PC-3 (cell line): ENCODE results near the gene SESN1. TPM values are rescaled to one million over a fixed set of nuclear protein-coding genes. Genes with fewer than 3 reads are reported as not detected.
A peak's percentile ranks its signal among the peaks of the same experiment; 100 is the strongest.

Source experiments
- ATAC-seq: fragments of 200-7000 bp; cut with Tn5 transposase; 2 replicates; pipeline ENCODE4 v1.9.1; 2020; ENCODE audit warnings: mild to moderate bottlenecking, moderate library complexity
- BruUV-seq: library from RNA; stranded (reverse); fragments of 400-500 nt; replicated peaks from 2 replicates; lab custom pipeline; 2021; lab: Mats Ljungman, UMichigan
- CTCF ChIA-PET: fragments of 300-600 bp; sonication (Branson Sonifier 250); formaldehyde crosslinking; loops from one replicate; lab custom pipeline; 2022; ENCODE audit warnings: antibody characterized with exemption; lab: Charles Lee
- POLR2A ChIA-PET: fragments of 300-600 bp; sonication (Branson Sonifier 250); formaldehyde crosslinking; loops from one replicate; lab custom pipeline; 2022; ENCODE audit warnings: antibody characterized with exemption; ENCODE audit not compliant: unreplicated experiment; lab: Charles Lee
- DNase-seq: peaks from one replicate; pipeline ENCODE4 v3.0.0-alpha.2; 2015
- H2AFZ ChIP-seq: fragments of 300-600 bp; sonication (generic); 2 replicates; pipeline ENCODE4 v1.6.0; 2016; ENCODE audit warnings: antibody characterized with exemption, low read length
- H3F3A ChIP-seq: fragments of 300-600 bp; sonication (generic); one replicate; pipeline ENCODE4 v1.6.0; 2017; ENCODE audit warnings: antibody characterized with exemption, low read length, control low read depth, mild to moderate bottlenecking; ENCODE audit not compliant: unreplicated experiment
- H3K27ac ChIP-seq: fragments of 300-600 bp; sonication (generic); 2 replicates; pipeline ENCODE4 v1.5.1; 2016; ENCODE audit warnings: mild to moderate bottlenecking, low read length
- H3K27me3 ChIP-seq: fragments of 300-600 bp; sonication (generic); 2 replicates; pipeline ENCODE4 v1.6.1; 2016; ENCODE audit warnings: low read length, mixed read lengths
- H3K36me3 ChIP-seq: fragments of 300-600 bp; sonication (generic); 2 replicates; pipeline ENCODE4 v1.6.1; 2016; ENCODE audit warnings: low read depth, mixed run types, low read length, mixed read lengths
- H3K4me1 ChIP-seq: fragments of 300-600 bp; sonication (generic); 2 replicates; pipeline ENCODE4 v1.5.1; 2016; ENCODE audit warnings: low read length; ENCODE audit not compliant: insufficient read depth
- H3K4me2 ChIP-seq: fragments of 300-600 bp; sonication (generic); 2 replicates; pipeline ENCODE4 v1.6.0; 2016; ENCODE audit warnings: low read length
- H3K4me3 ChIP-seq: fragments of 300-600 bp; sonication (generic); 2 replicates; pipeline ENCODE4 v1.5.1; 2016; ENCODE audit warnings: mild to moderate bottlenecking, low read length, mixed read lengths
- H3K79me2 ChIP-seq: fragments of 300-600 bp; sonication (generic); 2 replicates; pipeline ENCODE4 v1.6.1; 2017; ENCODE audit warnings: low read length, mixed read lengths
- H3K9ac ChIP-seq: fragments of 300-600 bp; sonication (generic); 2 replicates; pipeline ENCODE4 v1.6.0; 2016; ENCODE audit warnings: mild to moderate bottlenecking, low read length
- H3K9me2 ChIP-seq: fragments of 300-600 bp; sonication (generic); replicated peaks from 2 replicates; pipeline ENCODE4 v1.6.1; 2016; ENCODE audit warnings: mixed run types, low read length, mixed read lengths
- H3K9me3 ChIP-seq: fragments of 300-600 bp; sonication (generic); 2 replicates; pipeline ENCODE4 v1.6.1; 2016; ENCODE audit warnings: low read length, mixed read lengths
- H4K20me1 ChIP-seq: fragments of 300-600 bp; sonication (generic); 2 replicates; pipeline ENCODE4 v1.6.1; 2016; ENCODE audit warnings: low read length, mixed read lengths
- EZH2 ChIP-seq: fragments of 300-600 bp; sonication (generic); IDR thresholded peaks from one replicate; pipeline ENCODE4 v1.6.1; 2017; ENCODE audit warnings: antibody characterized with exemption, mild to moderate bottlenecking, low read length; ENCODE audit not compliant: unreplicated experiment
- EZH2phosphoT487 ChIP-seq: fragments of 300-600 bp; sonication (generic); IDR thresholded peaks from 2 replicates; pipeline ENCODE4 v1.6.1; 2018; ENCODE audit warnings: mild to moderate bottlenecking, antibody characterized with exemption, low read length, borderline replicate concordance
- intact Hi-C: fragments of 100-400 bp; cut with micrococcal nuclease; formaldehyde crosslinking; loops from 2 replicates; pipeline ENCODE4 v1.9.0; 2023
- total RNA-seq: library from RNA; depleted of rRNA; stranded (reverse); fragments of >200 nt; gene quantifications from 2 replicates; pipeline ENCODE4 v1.2.3, GENCODE V29; 2014
- TF ChIP-seq, protein P1 (sequence below): fragments of 300-600 bp; sonication (generic); conservative IDR thresholded peaks from 2 replicates; pipeline ENCODE4 v1.5.1; 2017; ENCODE audit warnings: antibody characterized with exemption, low read depth, mild to moderate bottlenecking, low read length

Gene SESN1
- total RNA-seq, 1 experiment from 2014 or later, result 3.4 TPM

DNA sequence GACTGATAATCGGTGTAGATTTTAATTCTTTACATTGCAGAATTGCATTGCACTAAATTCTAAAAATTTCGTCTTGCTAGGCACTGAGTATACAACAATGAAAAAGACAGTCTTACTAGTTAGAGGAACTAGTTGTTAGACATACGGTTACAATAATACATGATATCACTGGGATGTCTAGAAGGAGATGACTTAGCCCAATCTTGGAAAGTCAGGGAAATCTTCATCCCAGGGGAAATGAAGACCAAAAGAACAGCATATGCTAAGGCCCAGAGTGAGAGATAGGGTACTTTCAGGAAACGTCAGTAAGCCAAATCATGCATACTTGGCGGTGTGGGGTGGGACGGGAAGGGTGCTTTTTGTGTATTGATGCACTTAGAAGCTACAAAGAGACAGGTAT, 1.6 kb upstream of the SESN1 start:
- peaks cover 61% of the 10 kb centered on the region for H3K79me2 ChIP-seq
- peaks cover 13% of the 10 kb centered on the region; the same call in 1 of the 2 replicates for H3K4me1 ChIP-seq
- ATAC-seq (no peak), DNase-seq (no peak)
- no peak overlapping the region; the same call in 1 of the 2 replicates for H2AFZ ChIP-seq
- peak overlapping the region; percentile 91 for H3K4me3 ChIP-seq
- H3K9me3 ChIP-seq, result no peaks in the 10 kb centered on the region
- CTCF ChIA-PET, result no interaction called here
- intact Hi-C loops, result no loop called here
- TF ChIP-seq EZH2phosphoT487 (no peak), EZH2 (no peak)
- TF ChIP-seq, protein P1, sequence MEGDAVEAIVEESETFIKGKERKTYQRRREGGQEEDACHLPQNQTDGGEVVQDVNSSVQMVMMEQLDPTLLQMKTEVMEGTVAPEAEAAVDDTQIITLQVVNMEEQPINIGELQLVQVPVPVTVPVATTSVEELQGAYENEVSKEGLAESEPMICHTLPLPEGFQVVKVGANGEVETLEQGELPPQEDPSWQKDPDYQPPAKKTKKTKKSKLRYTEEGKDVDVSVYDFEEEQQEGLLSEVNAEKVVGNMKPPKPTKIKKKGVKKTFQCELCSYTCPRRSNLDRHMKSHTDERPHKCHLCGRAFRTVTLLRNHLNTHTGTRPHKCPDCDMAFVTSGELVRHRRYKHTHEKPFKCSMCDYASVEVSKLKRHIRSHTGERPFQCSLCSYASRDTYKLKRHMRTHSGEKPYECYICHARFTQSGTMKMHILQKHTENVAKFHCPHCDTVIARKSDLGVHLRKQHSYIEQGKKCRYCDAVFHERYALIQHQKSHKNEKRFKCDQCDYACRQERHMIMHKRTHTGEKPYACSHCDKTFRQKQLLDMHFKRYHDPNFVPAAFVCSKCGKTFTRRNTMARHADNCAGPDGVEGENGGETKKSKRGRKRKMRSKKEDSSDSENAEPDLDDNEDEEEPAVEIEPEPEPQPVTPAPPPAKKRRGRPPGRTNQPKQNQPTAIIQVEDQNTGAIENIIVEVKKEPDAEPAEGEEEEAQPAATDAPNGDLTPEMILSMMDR, result no peak
- POLR2A ChIA-PET, result no interaction called here
- no peaks in the 10 kb centered on the region for H3F3A ChIP-seq
- no peaks in the 10 kb centered on the region for H3K9me2 ChIP-seq
- H3K9ac ChIP-seq, result peak overlapping the region; percentile 85
- no peaks in the 10 kb centered on the region for H4K20me1 ChIP-seq
- no TSS peak for BruUV-seq
- H3K27me3 ChIP-seq, result no peaks in the 10 kb centered on the region
- no peak overlapping the region for H3K27ac ChIP-seq
- no peaks in the 10 kb centered on the region for H3K36me3 ChIP-seq
- H3K4me2 ChIP-seq, result peak overlapping the region; percentile 91

DNA sequence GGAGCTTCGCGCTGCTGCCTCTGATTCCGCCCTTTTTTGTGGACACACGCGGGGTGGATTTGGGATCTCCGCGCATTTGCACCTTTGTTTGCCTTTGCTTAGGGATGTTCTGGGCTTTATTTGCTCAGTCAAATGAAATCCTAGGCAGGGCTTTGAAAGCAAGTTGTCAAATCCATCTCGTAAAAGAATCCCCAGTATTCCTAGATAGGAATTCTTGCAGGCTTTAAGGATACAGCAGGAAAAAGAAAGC, 1.1 kb upstream of the SESN1 start:
- no peaks in the 10 kb centered on the region for H3K9me2 ChIP-seq
- intact Hi-C loops, result loop anchor here (2.0 kb wide), 1 partner anchor 287 kb away; the partner anchor contains the start of gene CD164
- no peaks in the 10 kb centered on the region for H3K27me3 ChIP-seq
- no peaks in the 10 kb centered on the region for H3K9me3 ChIP-seq
- H3K36me3 ChIP-seq, result no peaks in the 10 kb centered on the region
- no peaks in the 10 kb centered on the region for H4K20me1 ChIP-seq
- H2AFZ ChIP-seq, result peak overlapping the region; percentile 95
- POLR2A ChIA-PET, result no interaction called here
- ATAC-seq (no peak), DNase-seq (no peak)
- peaks cover 63% of the 10 kb centered on the region for H3K79me2 ChIP-seq
- H3K9ac ChIP-seq, result peak overlapping the region; percentile 85
- peak overlapping the region; percentile 91 for H3K4me2 ChIP-seq
- H3K4me3 ChIP-seq, result peak overlapping the region; percentile 91
- peak overlapping the region; percentile 88 for H3K27ac ChIP-seq
- peaks cover 13% of the 10 kb centered on the region; the same call in 1 of the 2 replicates for H3K4me1 ChIP-seq
- H3F3A ChIP-seq, result no peaks in the 10 kb centered on the region
- no TSS peak for BruUV-seq
- TF ChIP-seq, protein P1, result no peak
- TF ChIP-seq EZH2 (no peak), EZH2phosphoT487 (no peak)
- CTCF ChIA-PET, result no interaction called here

DNA sequence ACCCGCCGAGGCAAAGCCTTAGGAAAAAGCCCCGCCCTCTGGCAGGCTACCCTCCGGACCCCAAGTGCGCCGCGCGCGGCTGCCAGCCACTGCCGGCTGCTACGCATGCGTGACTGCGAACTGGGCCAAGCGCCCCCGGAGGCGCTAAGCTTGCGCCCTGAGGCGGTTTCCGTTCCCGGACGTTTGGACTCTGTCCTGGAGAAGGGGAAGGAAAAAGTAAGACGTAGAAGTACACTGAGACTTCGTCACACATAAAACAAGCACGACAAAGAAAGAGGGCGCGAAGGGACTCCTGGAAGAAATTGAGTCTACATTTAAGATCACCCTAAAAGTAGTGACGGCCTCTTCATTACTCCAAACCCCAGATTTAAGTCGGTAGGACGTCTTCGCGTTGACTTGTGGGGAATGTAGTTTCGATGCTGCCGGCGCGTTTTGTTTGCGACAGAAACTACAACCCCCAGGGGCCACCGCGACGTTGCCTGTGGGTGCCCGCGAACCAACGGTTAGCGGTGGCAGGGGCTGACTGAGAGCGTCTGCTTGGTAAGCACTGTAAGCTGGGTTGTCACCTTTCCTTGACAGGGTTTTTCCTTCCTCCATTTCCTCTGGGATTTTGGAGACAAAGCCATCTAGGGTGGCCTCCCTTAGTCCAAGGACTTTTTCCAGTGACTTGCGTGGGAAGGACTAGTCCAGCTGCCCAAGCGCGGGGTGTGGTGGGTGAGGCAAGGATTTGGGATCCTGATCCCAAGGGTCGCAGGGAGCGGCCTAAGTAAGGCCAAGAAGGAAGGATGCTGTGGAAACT, 589 bp upstream of the SESN1 start, which contains the start of gene CEP57L1:
Gene CEP57L1 (plus strand): TSS at position 472 of the 799 bp plus-strand sequence. CDS start 49,715 bp downstream, outside the sequence.
- H3K9me2 ChIP-seq, result no peaks in the 10 kb centered on the region
- BruUV-seq, result TSS peak; percentile 61
- H3K27me3 ChIP-seq, result no peaks in the 10 kb centered on the region
- H3K36me3 ChIP-seq, result no peaks in the 10 kb centered on the region
- peaks cover 63% of the 10 kb centered on the region for H3K79me2 ChIP-seq
- no peak for TF ChIP-seq EZH2
- no peak for TF ChIP-seq EZH2phosphoT487
- TF ChIP-seq, protein P1, result no peak
- POLR2A ChIA-PET, result interaction anchor here (0.6 kb wide), 2 partner anchors 100 to 346 kb away, joined by 4 to 5 read pairs; partner anchors contain the start of gene SMPD2
- H3K27ac ChIP-seq, result peak within 1 kb of the TSS; percentile 88
- H3K4me3 ChIP-seq, result peak within 1 kb of the TSS; percentile 91
- CTCF ChIA-PET, result interaction anchor here (0.6 to 1.4 kb wide), 2 partner anchors 288 to 565 kb away, joined by 3 to 5 read pairs; no protein-coding TSS in a partner anchor
- no peaks in the 10 kb centered on the region for H3F3A ChIP-seq
- H3K9me3 ChIP-seq, result no peaks in the 10 kb centered on the region
- H2AFZ ChIP-seq, result peak within 1 kb of the TSS; percentile 95
- peaks cover 13% of the 10 kb centered on the region; the same call in 1 of the 2 replicates for H3K4me1 ChIP-seq
- H3K4me2 ChIP-seq, result peak within 1 kb of the TSS; percentile 91
- DNase-seq (peak; percentile 92), ATAC-seq (peak; percentile 66)
- intact Hi-C loops, result loop anchor here (2.0 kb wide), 1 partner anchor 288 kb away; the partner anchor contains the start of gene CD164
- H4K20me1 ChIP-seq, result no peaks in the 10 kb centered on the region
- H3K9ac ChIP-seq, result peak within 1 kb of the TSS; percentile 85
